Smooth muscle cell of the brain vasculature (primary cell): ENCODE data around the gene NT5C2.
"Not testable (repeated sequence)": the region's sequence is repeated elsewhere in the genome, so short reads cannot be mapped to it uniquely, and the experiment has no call there.

Experiments
- DNase-seq: peaks from one replicate; pipeline ENCODE4 v3.0.0-alpha.2; 2012; ENCODE audit warnings: low read depth, low spot score

Gene NT5C2

GRCh38 chr10:103202319-103202718 is 9.2 kb upstream of the NT5C2 start:
- DNase-seq, result no peak

GRCh38 chr10:103199488-103199887 is 6.4 kb upstream of the NT5C2 start:
- DNase-seq, result no peak

- DNase-seq, result no peak
Observed at GRCh38 chr10:103198648-103199047, 5.6 kb upstream of the NT5C2 start.

GRCh38 chr10:103197903-103198302 is 4.8 kb upstream of the NT5C2 start:
- no peak for DNase-seq

- DNase-seq, result no peak
Observed at GRCh38 chr10:103197174-103197573, 4.1 kb upstream of the NT5C2 start.

- DNase-seq, result no peak
Observed at GRCh38 chr10:103196516-103196915, 3.4 kb upstream of the NT5C2 start.

- no peak for DNase-seq
Observed at GRCh38 chr10:103193820-103194529, 903 bp upstream of the NT5C2 start.

GRCh38 chr10:103192451-103193106 is 493 bp downstream of the NT5C2 start:
- DNase-seq, result no peak

GRCh38 chr10:103192089-103192450 is 1.0 kb downstream of the NT5C2 start:
- no peak for DNase-seq

GRCh38 chr10:103191198-103191597 is 1.9 kb downstream of the NT5C2 start:
- DNase-seq, result not testable (repeated sequence)

GRCh38 chr10:103188853-103189252 is 4.2 kb downstream of the NT5C2 start:
- DNase-seq, result no peak

GRCh38 chr10:103186128-103186527 is 6.9 kb downstream of the NT5C2 start:
- DNase-seq, result no peak

GRCh38 chr10:103184615-103185014 is 8.5 kb downstream of the NT5C2 start:
- DNase-seq, result no peak

- not testable (repeated sequence) for DNase-seq
Observed at GRCh38 chr10:103183991-103184451, 9.1 kb downstream of the NT5C2 start.

GRCh38 chr10:103181244-103181643 is 11.8 kb downstream of the NT5C2 start:
- no peak for DNase-seq

- DNase-seq, result no peak
Observed at GRCh38 chr10:103180491-103180890, 12.6 kb downstream of the NT5C2 start.

- DNase-seq, result no peak
Observed at GRCh38 chr10:103177123-103177522, 15.9 kb downstream of the NT5C2 start.

- DNase-seq, result no peak
Observed at GRCh38 chr10:103175580-103176285, 17.3 kb downstream of the NT5C2 start.

- not testable (repeated sequence) for DNase-seq
Observed at GRCh38 chr10:103174324-103174723, 18.7 kb downstream of the NT5C2 start.

GRCh38 chr10:103171278-103171677 is 21.8 kb downstream of the NT5C2 start:
- no peak for DNase-seq

- no peak for DNase-seq
Observed at GRCh38 chr10:103168438-103168837, 24.6 kb downstream of the NT5C2 start.

GRCh38 chr10:103167554-103167953 is 25.5 kb downstream of the NT5C2 start:
- not testable (repeated sequence) for DNase-seq

- DNase-seq, result no peak
Observed at GRCh38 chr10:103166523-103166922, 26.5 kb downstream of the NT5C2 start.
